ENCODE data around the gene MYRIP. TPM values are rescaled to one million over a fixed set of nuclear protein-coding genes. Genes with fewer than 3 reads are reported as not detected.

The MYRIP gene
- polyA plus RNA-seq, 3 donors: not detected

GRCh38 chr3:40200692-40201316 lies 391.4 kb downstream of the MYRIP start:
- peak in 1 of 3 donors; percentile 13 for DNase-seq
- Histone ChIP-seq H3K4me1 (ENCODE audit: control insufficient read depth in 1 of 2, insufficient read depth in 2 of 2, low read length in 2 of 2) (no peaks in the 10 kb centered on the region), H3K79me2 (ENCODE audit: insufficient read depth, low read length) (no peaks in the 10 kb centered on the region)

GRCh38 chr3:40201770-40202169 lies 392.4 kb downstream of the MYRIP start:
- 100% methylated on average over 1 of the region's 3 CpGs for WGBS (ENCODE audit: insufficient coverage)
- Histone ChIP-seq H3K9ac (ENCODE audit: insufficient read depth, low read length, poor library complexity, severe bottlenecking) (no peak overlapping the region), H3K4me2 (replicated peaks; ENCODE audit: extremely low read depth, low read length, poor library complexity, severe bottlenecking) (no peak overlapping the region), H3K9me3 (replicated peaks in 1 of 2; ENCODE audit: control insufficient read depth in 1 of 2, insufficient read depth in 1 of 2, low read length in 2 of 2) (no peaks in the 10 kb centered on the region), H3K27me3 (ENCODE audit: control insufficient read depth in 2 of 2, insufficient read depth in 2 of 2, low read length in 2 of 2) (no peaks in the 10 kb centered on the region), H4K20me1 (ENCODE audit: insufficient read depth, low read length) (no peaks in the 10 kb centered on the region), H3K4me1 (ENCODE audit: control insufficient read depth in 1 of 2, insufficient read depth in 2 of 2, low read length in 2 of 2) (no peaks in the 10 kb centered on the region), H2AFZ (ENCODE audit: insufficient read depth, low read depth, low read length, poor library complexity, severe bottlenecking) (no peak overlapping the region), H3K36me3 (replicated peaks in 1 of 2; ENCODE audit: control insufficient read depth in 1 of 2, insufficient read depth in 2 of 2, low read length in 2 of 2) (no peaks in the 10 kb centered on the region), H3K4me3 (replicated peaks in 1 of 3; ENCODE audit: low read depth in 2 of 3, low read length in 3 of 3) (no peak overlapping the region), H3K27ac (ENCODE audit: low read depth in 1 of 2, low read length in 2 of 2) (no peak overlapping the region), H3K79me2 (ENCODE audit: insufficient read depth, low read length) (no peaks in the 10 kb centered on the region)
- H3K9me3 Mint-ChIP-seq: no peaks in the 10 kb centered on the region
- no peaks in the 10 kb centered on the region for H3K4me1 Mint-ChIP-seq
- DNase-seq: no peak
- no peak overlapping the region for H3K27ac Mint-ChIP-seq
- H3K4me3 Mint-ChIP-seq: no peak overlapping the region
- H3K36me3 Mint-ChIP-seq: no peaks in the 10 kb centered on the region
- no peak for TF ChIP-seq CTCF (IDR thresholded peaks at IDR 0.05)
- intact Hi-C loops (cut with micrococcal nuclease): no loop called here
- H3K27me3 Mint-ChIP-seq (ENCODE audit: low read depth in 3 of 3): no peaks in the 10 kb centered on the region

More at GRCh38 chr3:40200692-40201316, 391.4 kb downstream of the MYRIP start:
- H3K4me3 ChIP-seq (replicated peaks in 1 of 3; ENCODE audit: low read depth in 2 of 3, low read length in 3 of 3): no peak overlapping the region
- no peak for TF ChIP-seq CTCF (IDR thresholded peaks at IDR 0.05)
- H3K27me3 ChIP-seq (ENCODE audit: control insufficient read depth in 2 of 2, insufficient read depth in 2 of 2, low read length in 2 of 2): no peaks in the 10 kb centered on the region
- H3K27ac ChIP-seq (ENCODE audit: low read depth in 1 of 2, low read length in 2 of 2): no peak overlapping the region
- H3K9ac ChIP-seq (ENCODE audit: insufficient read depth, low read length, poor library complexity, severe bottlenecking): no peak overlapping the region
- no peak overlapping the region for H3K4me2 ChIP-seq (replicated peaks; ENCODE audit: extremely low read depth, low read length, poor library complexity, severe bottlenecking)
- Mint-ChIP-seq H3K9me3 (no peaks in the 10 kb centered on the region), H3K36me3 (no peaks in the 10 kb centered on the region), H3K4me3 (no peak overlapping the region), H3K27ac (no peak overlapping the region), H3K27me3 (ENCODE audit: low read depth in 3 of 3) (peaks cover 0 to 1% (median 0%) of the 10 kb centered on the region in 3 donors), H3K4me1 (no peaks in the 10 kb centered on the region)
- WGBS (ENCODE audit: insufficient coverage): 70% methylated on average over 2 of the region's 6 CpGs
- H3K9me3 ChIP-seq (replicated peaks in 1 of 2; ENCODE audit: control insufficient read depth in 1 of 2, insufficient read depth in 1 of 2, low read length in 2 of 2): no peaks in the 10 kb centered on the region
- H2AFZ ChIP-seq (ENCODE audit: insufficient read depth, low read depth, low read length, poor library complexity, severe bottlenecking): no peak overlapping the region
- H3K36me3 ChIP-seq (replicated peaks in 1 of 2; ENCODE audit: control insufficient read depth in 1 of 2, insufficient read depth in 2 of 2, low read length in 2 of 2): no peaks in the 10 kb centered on the region
- H4K20me1 ChIP-seq (ENCODE audit: insufficient read depth, low read length): no peaks in the 10 kb centered on the region
- intact Hi-C loops (cut with micrococcal nuclease): no loop called here
